Measurements from ENCODE around the gene ZNF524.
A peak's percentile ranks its signal among the peaks of the same experiment; 100 is the strongest.

The ZNF524 gene

GRCh38 chr19:55603115-55603514, 3.0 kb downstream of the ZNF524 start:
- DNase-seq: no peak

DNA sequence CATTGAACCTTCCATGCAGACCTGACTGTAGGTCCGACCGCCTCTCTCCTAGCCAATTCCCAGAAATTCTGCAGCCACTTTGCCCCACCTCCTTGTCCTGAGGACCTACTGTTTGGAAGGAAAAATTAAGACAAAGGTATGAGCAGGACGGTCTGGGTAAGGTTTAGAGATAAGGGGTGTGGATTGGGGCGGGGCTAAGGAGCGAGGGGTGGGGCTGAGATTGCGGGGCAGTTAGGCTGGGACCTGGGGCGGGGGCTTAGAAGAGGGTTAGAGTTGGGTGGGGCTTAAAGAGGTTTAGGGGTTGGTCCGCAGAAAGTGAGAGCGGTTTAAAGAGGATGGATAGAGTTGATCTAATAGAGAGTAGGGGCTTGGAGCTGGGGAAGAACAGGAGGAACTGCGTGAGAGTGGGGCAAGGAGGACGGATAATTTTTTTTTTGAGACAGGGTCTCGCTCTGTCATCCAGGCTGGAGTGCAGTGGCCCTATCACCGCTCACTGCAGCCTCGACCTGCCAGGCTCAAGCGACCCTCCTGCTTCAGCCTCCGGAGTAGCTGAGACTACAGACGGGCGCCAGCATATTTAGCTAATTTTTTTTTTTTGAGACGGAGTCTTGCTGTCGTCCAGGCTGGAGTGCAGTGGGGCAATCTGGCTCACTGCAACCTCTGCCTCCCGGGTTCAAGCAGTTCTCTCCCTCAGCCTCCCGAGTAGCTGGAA, 3.6 kb downstream of the ZNF524 start:
- DNase-seq: no peak

GRCh38 chr19:55605207-55605636, 5.1 kb downstream of the ZNF524 start:
- peak; percentile 99 for DNase-seq

DNA sequence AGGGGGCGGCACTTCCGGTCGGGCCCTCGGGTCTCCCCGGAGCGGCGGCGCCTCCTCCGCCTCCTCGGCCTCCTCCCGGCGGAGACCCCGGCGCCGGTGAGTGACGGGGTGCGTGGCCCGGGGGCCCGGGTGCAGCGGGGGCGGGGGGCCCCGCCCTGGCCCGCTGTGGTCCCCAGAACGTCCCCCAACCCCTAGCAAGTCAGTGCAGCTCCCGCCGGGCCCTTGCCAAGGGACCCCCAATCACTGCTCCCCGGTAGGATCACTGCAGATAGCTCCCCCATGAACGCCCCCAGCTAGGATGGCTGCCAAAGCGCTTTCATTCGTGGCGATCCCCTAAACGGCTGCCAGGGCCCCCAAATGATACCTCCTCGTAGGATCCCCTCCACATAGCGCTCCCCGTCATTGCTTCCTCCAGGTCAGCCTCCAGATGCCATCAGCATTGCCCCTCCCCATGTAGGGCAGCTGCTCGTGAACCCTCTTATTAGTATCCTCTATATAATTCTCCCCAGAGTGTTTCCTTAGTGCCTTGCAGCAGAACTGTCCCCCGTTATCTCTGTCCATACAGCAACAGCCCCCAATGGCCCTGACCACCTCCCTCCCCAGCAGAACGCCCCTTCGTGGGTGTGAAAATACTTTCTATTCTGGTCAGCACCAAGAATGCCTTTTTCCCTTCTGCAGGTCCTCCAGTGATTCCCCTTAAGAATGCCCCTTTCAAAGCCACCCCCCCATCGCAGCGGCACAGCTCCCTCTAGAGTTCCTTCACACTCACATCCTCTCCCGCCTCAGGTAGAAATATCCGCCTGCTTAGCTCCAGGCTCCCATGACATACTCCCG, 5.8 kb downstream of the ZNF524 start, which contains the start of gene ZNF865:
Gene ZNF865, plus strand, starts transcription at position 11 of the 834 bp plus-strand sequence. CDS start 7,972 bp downstream, outside the sequence.
- peak; percentile 66 for DNase-seq

- DNase-seq: no peak
Observed at GRCh38 chr19:55606471-55606787, 6.3 kb downstream of the ZNF524 start.

GRCh38 chr19:55606817-55607216, 6.7 kb downstream of the ZNF524 start:
- DNase-seq: no peak

GRCh38 chr19:55609326-55609725, 9.2 kb downstream of the ZNF524 start:
- DNase-seq: no peak

GRCh38 chr19:55611300-55611982, 11.4 kb downstream of the ZNF524 start:
- no peak for DNase-seq

- no peak for DNase-seq
Observed at GRCh38 chr19:55611983-55612645, 12.0 kb downstream of the ZNF524 start.

GRCh38 chr19:55613396-55613795, 13.3 kb downstream of the ZNF524 start:
- DNase-seq: no peak

DNA sequence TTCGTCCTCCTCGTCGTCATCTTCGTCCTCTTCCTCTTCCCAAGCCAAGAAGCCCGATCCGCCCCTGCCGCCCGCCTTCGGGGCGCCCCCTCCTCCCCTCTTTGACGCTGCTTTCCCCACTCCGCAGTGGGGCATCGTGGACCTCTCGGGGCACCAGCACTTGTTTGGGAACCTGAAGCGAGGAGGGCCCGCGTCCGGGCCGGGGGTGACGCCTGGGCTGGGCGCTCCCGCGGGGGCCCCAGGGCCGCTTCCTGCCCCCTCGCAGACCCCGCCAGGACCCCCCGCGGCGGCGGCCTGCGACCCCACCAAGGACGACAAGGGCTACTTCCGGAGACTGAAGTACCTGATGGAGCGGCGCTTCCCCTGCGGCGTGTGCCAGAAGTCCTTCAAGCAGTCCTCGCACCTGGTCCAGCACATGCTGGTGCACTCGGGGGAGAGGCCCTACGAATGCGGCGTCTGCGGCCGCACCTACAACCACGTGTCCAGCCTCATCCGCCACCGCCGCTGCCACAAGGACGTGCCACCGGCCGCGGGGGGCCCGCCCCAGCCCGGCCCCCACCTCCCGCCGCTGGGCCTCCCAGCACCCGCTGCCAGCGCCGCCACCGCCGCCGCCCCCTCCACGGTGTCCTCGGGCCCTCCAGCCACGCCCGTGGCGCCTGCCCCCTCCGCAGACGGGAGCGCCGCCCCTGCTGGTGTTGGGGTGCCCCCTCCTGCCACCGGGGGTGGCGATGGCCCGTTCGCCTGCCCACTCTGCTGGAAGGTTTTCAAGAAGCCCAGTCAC, 14.0 kb downstream of the ZNF524 start:
- no peak for DNase-seq

DNA sequence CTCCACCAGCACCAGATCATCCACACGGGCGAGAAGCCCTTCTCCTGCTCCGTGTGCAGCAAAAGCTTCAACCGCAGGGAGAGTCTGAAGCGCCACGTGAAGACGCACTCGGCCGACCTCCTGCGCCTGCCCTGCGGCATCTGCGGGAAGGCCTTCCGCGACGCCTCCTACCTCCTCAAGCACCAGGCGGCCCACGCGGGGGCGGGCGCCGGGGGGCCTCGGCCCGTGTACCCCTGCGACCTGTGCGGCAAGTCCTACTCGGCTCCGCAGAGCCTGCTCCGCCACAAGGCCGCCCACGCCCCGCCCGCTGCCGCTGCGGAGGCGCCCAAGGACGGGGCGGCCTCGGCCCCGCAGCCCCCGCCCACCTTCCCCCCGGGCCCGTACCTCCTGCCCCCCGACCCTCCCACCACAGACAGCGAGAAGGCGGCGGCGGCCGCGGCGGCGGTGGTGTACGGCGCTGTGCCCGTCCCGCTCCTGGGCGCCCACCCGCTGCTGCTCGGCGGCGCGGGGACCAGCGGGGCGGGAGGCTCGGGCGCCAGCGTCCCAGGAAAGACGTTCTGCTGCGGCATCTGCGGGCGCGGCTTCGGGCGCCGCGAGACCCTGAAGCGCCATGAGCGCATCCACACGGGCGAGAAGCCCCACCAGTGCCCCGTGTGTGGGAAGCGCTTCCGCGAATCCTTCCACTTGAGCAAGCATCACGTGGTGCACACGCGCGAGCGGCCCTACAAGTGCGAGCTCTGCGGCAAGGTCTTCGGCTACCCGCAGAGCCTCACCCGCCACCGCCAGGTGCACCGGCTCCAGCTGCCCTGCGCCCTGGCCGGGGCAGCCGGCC, 14.8 kb downstream of the ZNF524 start:
- no peak for DNase-seq

DNA sequence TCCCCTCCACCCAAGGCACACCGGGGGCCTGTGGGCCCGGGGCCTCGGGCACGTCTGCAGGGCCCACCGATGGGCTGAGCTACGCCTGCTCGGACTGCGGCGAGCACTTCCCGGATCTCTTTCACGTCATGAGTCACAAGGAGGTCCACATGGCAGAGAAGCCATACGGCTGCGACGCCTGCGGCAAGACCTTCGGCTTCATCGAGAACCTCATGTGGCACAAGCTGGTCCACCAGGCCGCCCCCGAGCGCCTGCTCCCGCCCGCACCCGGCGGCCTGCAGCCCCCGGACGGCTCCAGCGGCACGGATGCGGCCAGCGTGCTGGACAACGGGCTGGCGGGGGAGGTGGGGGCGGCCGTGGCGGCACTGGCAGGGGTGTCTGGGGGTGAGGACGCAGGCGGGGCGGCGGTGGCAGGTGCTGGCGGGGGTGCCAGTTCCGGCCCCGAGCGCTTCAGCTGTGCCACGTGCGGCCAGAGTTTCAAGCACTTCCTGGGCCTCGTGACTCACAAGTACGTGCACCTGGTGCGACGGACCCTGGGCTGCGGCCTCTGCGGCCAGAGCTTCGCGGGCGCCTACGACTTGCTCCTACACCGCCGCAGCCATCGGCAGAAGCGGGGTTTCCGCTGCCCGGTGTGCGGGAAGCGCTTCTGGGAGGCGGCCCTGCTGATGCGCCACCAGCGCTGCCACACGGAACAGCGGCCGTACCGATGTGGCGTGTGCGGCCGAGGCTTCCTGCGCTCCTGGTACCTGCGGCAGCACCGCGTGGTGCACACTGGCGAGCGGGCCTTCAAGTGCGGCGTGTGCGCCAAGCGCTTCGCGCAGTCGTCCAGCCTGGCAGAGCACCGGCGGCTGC, 15.7 kb downstream of the ZNF524 start:
- no peak for DNase-seq

GRCh38 chr19:55616395-55616875, 16.3 kb downstream of the ZNF524 start:
- DNase-seq: no peak

DNA sequence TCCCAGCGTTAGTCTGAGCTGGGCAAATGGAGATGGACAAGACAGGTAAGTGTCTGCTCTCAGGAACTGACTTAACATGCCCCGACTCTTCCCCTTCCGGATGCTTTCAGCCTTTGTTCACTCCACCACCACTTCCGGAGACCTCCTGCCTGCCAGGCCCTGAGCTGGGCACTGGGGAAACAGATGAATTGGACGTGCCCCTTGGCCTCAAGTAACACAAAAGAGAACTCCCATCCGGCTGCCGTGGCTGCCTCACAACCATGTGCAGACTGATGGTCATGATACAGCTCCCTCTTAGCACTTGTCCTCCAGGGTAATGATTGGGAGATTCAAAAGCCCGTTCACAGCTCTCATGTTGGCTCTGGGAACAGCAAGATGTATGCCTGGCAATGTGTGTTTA, 17.3 kb downstream of the ZNF524 start:
- DNase-seq: no peak

- DNase-seq: no peak
Observed at GRCh38 chr19:55618426-55618825, 18.3 kb downstream of the ZNF524 start.

- DNase-seq: no peak
Observed at GRCh38 chr19:55619286-55619685, 19.2 kb downstream of the ZNF524 start.

- DNase-seq: no peak
Observed at GRCh38 chr19:55620410-55621204, 20.5 kb downstream of the ZNF524 start.

DNA sequence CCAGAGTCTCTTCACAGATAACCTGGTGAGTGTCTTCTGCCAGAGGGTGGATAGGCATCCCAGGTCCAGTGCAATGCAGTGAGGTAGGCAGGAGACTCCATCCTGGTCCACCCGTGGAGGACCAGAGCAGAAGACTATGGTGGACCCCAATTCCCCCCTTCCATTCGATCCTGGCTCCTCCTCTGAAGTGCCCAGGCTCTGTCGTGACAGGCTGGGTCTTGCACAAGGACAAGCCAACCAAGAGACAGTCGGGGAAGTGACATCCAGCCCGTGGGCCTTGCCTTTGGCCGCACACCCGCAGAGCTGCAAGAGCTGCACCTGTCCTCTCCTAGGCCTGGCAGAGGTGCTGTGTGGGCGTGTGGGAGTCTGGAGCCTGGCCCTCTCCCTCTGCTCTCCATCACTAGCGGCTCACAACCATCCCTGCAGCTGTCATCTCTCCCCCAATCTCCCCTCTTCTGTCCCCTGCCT, 21.2 kb downstream of the ZNF524 start:
- no peak for DNase-seq
